GM19372 (cell line): ENCODE results near the gene ATG4C.

ENCODE experiments used
- ATAC-seq: cut with Tn5 transposase; IDR thresholded peaks from one replicate; pipeline ENCODE4 v1.9.1; 2021; ENCODE audit warnings: mild to moderate bottlenecking, low read depth, moderate library complexity; ENCODE audit not compliant: unreplicated experiment

ATG4C gene

GRCh38 chr1:62901650-62902049 lies 117.7 kb downstream of the ATG4C start:
- ATAC-seq: no peak

DNA sequence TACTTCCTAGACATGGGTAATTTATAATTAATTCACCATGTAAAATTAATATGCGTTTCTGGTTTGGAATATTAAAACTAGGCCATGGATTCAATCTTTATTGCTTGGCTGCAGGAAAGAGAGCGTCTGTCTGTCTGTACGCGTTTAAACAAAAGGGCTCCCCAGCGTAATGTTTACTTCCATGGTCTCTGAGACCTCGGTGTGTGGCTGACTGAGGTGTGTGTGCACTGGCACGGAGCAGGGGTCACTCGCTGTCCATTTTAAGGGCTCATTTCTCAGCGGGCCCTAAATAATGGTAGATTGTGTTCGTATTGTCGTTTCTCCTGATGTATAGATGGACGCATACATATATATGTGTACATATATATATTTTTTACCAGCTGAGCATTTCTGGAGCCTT lies 119.6 kb downstream of the ATG4C start:
- ATAC-seq: no peak

DNA sequence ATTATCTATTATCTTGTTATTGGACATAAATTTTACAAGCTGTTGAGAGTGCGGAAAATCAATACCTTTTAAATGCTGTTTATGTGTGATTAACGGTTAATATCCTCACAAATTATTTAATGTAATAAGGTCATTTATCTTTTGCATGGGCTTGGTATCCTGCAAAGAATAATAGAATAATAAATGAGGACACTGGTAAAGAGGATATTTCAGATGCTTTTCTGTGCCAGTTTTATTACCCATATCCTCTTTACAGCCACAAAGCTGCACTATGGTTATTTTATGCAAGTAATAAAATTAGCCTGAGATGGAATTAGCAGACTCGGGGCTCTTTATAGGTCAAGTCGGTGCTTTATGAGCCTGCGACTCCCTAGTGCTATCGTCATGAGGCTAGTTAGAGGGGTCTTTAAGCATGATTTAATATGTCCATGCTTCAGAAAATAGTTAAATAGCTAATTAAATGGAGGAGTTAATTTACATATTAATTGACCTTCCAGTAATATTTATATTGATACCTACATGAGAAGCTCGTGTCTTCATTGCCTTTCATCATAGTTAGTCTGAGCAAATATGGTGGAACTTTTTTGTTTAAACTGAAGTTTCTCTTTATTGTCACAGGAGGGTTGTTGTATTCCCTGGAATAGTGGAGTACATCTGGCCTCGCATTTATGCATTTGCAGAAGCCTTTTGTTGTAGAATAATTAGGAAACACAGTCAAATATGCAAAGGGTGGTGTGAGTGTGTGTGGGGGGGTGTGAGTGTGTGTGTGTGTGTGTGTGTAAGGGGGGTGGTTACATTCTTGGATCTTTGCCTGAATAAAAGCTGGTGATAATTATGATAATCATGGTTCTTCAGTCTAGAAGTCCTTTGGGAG lies 120.3 kb downstream of the ATG4C start:
- no peak for ATAC-seq

DNA sequence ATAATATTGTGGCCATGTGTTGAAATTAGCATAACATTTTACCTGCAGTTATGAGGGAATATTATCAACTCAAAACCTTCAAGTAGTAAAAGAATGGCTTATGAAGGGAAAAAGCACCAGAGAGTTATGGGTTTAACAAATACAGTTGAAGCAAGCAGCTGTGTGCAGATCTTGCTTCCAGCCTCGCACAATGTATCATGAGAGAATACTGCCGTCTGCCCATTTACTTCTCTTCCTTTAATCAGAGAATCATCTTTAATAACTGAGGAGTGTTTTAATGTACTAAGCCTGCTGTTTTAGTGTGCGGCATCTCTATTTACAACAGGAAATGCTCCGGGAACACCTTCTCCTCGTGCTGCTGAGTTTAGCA lies 120.9 kb downstream of the ATG4C start:
- ATAC-seq: no peak

DNA sequence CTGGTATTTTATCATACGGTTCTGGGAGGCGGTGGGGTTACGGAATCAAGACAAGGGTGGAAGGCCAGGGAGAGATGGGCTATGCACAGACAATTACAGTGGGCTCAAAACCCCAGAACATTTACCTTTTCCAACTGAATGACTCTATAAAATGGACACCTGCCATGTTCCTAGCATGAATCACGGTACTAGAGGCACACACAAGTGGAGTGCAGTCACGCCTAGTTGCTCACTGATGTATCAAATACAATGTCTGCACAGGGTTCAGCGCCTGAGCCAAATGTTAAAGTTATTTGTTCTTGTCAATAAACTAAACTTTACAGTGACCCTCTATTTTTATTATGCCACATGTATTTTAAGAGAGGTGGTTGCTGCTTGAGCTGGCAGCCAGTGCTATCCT lies 121.4 kb downstream of the ATG4C start:
- ATAC-seq: no peak

- no peak for ATAC-seq
Measured at GRCh38 chr1:62905872-62906271, 121.9 kb downstream of the ATG4C start.

DNA sequence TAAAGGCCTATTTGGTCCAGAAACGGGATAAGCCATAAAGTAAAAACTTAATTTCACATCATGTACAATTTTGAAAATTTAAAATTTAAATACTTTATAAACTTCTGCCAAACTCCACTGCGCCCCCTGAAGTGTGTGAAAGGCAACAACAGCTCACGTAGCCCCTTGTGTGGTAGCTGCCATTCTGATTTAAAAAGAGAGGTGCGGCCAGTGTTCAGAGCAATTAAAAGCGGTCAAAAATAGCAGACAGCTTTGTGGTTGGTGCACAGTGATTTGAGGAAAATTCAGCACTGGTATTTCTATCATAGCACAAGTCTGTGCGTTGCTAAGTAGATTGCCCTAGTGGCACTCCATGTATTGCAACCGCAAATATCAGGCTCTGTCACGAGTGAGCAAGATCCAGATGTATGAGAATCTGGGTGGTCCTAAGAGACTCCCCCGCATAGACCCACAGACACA lies 122.5 kb downstream of the ATG4C start:
- ATAC-seq: no peak

- ATAC-seq: no peak
Measured at GRCh38 chr1:62908168-62908695, 124.3 kb downstream of the ATG4C start.

DNA sequence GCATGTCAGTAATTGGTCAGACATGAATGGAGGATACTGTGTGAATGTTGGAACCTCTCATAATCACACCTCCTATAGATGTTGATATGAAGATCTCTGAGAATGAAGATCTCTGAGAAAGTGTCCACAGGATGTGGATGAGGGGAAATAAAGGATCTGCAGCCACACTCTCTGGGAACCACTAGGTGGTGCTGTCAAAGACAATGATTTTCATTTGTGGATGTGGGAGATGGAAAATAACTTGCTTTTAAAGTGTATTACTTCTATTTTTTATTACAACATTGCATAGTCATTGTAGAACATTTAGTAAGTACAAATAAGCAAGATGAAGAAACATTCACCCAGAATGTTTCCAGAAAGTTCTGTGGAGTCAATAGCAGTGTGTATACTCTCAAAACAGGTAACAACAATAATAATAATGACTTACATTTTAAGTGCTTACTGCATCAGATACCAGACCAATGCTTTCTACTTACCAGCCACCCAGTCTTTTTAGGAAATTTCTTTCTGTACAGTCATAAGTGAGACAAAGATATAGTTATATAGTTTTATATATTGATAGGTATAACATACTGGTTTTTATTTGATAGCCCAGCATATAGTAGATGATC lies 128.2 kb downstream of the ATG4C start:
- no peak for ATAC-seq
